Heart left ventricle (tissue), 13 donors: Measurements from ENCODE around the gene TXNDC2.

Source experiments
- CTCF ChIP-seq, 12 donors: fragments of 200-600 bp; sonication (generic) in 4 of 12; IDR thresholded peaks; one replicate each; pipeline versions ENCODE4 v1.5.0 to v1.8.0; 2018 to 2022; ENCODE audit warnings: antibody characterized with exemption in 12 of 12, mild to moderate bottlenecking in 5 of 12
- POLR2A ChIP-seq, 2 donors: fragments of 450-650 bp; IDR thresholded peaks; one replicate each; pipeline ENCODE4 v1.6.1; 2017; ENCODE audit warnings: antibody characterized with exemption in 2 of 2, mild to moderate bottlenecking in 2 of 2, moderate library complexity in 2 of 2
- donor health status: ischemic (EF 13 %, LVEDD 7.1; RV severe dilation, severe dysfunction).
- donor health status: DM: no; HTN: yes; CAD: no.
- donor health status: DM: no; HTN: no; CAD: no.
- donor health status: ischemic (EF 25% LVEDD 6.9; RV normal size, moderate dysfunction).
- donor health status: ischemic (EF 25% LVEDD 5.7; RV mildly dilated, moderate dysfunction).
- donor health status: ischemic (EF 35%, LVEDD 5.7; RV mildly dilated, moderate dysfunction).
- donor health status: nonischemic (EF 11% LVEDD 7.7; RV severe dilation, severe dysfunction).
- donor health status: DM: yes; HTN: yes; CAD: no.
- donor health status: PGD.
- donor health status: ischemic (EF 29% LVEDD 5.4; RV normal size, mild dysfunction).
- donor health status: nonischemic (EF 23%, LVEDD 6.1; RV moderate dilation, normal function).

DNA sequence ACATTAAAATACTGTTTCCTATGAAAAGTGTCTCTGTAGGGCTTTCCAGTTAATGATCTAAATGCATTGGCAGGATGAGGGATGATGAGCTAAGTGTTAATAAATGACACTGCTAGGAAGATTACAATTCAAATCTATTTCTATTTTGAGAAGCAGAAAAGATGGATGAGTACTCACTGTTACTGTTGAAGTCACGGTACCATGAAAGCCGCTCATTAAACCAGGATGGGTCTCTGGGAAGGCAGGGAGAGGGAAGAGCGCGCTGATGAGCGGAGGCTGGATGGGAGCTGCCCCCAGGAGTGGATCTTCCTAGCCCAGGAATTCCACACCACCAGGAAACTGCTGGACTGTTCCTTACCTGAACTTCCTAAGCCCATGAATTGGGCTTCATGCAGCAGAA lies 27.1 kb upstream of the TXNDC2 start:
- TF ChIP-seq CTCF (IDR thresholded peaks at IDR 0.05): no peak
- no peak for TF ChIP-seq POLR2A (IDR thresholded peaks at IDR 0.05)
